GDM1 (cell line): Measurements from ENCODE around the gene ABCG5.
A peak's percentile ranks its signal among the peaks of the same experiment; 100 is the strongest.

Experiments used
- DNase-seq: peaks from one replicate; lab custom pipeline; 2025; lab: John Stamatoyannopoulos, UW

ABCG5 gene

DNA sequence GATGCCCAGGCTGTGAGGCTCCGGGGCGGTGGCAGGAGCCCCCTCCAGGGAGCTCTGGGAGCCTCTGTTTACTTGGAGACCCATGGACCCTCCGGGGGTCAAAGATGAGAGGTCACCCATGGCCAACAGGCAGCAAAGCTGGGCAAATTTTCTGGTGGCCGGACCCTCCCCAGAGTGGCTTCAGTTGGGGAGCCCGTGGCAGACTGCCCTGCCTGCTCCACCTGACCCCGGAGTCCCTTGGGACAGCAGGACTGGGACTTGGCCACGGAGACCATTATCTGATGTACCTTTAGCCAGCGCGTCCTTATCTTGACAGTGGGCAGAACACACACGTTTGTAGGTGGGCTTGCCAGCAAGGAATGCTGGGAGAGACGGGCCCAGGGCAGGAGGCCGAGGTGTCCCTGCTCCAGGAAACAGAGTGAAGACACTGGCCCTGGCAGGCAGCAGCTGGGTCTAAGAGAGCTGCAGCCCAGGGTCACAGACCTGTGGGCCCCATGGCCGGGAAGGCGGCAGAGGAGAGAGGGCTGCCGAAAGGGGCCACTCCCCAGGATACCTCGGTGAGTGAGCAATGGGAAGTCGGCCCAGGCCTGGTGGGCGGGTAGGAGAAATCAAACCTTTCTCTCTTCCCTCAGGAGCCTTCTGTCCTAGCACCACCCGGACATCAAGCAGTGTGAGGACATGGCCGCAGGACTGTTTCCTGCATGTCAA, at the start of gene ABCG5, which contains the start of gene ABCG8:
Gene ABCG5, minus strand, starts transcription at position 280 of the 708 bp plus-strand sequence. Its CDS starts 160 bp downstream, at position 120.
Gene ABCG8, plus strand, starts transcription at position 412 of the 708 bp plus-strand sequence. Its CDS starts 83 bp downstream, at position 495.
- DNase-seq: no peak

DNA sequence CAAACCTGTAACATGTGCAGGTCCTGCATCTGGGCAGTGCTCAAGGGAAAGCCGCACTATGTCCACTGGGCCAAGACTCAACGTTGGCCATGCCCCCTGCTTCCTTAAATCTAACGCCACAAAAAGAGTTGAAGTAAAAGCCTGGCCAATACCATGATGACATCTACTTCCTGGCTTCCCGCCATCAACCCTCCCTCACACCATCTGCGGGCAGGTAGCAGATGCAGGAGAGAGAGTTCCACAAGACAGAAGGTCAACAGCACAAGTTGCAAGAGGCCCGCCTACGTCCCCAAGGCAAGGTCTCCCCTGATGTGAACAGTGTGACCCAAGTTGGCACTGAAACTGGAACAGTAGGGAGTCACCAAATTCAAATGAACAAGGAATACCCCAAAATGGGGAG, 48.5 kb upstream of the ABCG5 start:
- no peak for DNase-seq

DNA sequence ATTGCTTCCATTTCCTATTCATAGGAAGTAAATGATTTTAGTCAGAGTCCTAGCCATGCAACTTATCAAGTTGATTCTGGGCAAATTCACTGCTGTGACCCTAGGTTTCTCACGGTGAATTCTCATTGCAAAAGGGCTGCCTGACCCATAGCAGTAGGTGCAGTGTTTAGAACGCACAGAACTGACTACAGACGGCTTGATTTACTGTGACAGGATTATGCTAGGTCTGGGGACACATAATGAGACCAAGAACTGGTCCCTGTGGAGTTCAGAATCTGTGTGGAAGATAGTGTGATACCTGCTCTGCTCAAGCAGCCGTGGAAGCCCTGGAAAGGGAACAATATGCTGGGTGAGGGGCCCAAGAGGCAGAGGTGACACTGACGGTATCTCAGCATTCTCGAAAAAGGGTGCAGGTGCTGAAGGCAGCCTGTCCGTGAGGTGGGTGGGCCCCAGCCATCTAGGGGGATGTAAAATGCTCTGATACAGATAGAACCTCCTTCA, 46.5 kb upstream of the ABCG5 start:
- no peak for DNase-seq

DNA sequence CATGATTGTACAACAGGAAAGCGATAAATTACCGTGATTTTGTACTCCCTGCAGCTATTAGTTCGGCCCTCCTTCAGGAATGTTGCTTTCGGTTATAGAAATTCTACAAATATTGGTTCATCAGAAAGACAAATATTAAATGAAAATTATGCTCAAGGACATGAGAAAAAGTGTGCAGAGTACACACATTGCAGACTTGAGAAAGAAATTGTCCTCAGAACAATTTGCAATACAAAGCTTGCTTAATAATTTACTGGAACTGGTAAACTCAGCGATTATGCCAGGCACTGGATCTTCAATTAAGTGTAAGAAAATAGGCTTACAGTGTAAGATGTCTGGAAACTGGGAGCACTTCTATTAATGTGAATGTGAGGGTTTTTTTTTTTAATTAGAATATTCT, 46.0 kb upstream of the ABCG5 start:
- no peak for DNase-seq

DNA sequence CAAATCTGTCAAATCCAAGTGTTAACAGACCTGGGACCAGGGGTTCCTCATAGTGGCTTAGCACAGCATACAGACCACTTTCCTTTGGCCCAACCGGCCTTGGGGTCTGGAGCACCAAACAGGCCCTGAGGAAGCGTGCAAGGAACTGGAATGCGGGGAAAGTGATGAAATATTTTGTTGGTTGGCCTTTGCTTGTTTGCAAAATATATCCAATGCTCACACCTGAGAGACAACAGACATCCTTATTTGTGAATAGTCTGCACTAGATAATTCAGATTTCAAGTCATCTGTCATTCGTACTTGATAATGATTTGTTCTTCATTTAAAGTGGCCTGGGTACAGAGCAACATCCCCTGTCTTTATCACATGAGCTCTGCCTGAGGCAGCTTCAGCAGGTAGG, 43.7 kb upstream of the ABCG5 start:
- DNase-seq: no peak

DNA sequence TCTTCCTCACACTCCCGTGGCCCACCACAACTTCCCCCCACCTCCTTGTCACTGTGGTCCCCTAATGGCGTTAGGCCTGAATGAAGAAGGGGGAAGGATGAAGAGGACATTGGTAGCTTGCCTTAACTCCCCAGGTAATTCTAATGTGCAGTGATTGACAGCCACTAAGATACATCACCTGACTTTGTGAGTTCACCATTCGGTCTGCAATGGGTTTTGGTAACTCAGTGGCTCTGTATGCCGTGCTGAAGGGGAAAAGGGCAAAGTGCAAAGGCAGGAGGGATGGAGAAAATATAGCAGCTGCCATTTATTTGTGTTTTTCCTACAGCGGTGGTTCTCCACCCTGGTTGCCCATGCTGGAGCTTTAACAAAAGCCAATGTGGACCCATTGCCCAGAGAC, 42.3 kb upstream of the ABCG5 start:
- DNase-seq: no peak

DNA sequence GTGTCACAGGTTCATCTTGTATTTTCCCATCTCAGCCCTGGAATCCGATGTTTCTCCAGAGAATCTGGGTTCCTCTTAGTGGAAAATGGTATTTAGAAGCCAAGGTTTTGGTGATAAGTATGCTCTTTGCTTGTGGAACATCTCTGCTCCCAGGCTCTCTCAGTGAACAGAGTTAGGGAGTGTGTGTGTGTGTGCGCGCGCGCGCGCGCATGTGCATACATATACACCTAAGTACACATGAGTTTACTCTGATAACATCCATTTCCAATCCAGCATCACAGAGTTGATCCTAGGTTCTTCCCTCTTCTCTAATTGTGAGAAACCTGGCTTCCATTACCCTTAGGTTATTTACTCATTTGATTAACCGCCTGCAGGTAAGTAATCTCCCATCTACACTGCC, 41.8 kb upstream of the ABCG5 start:
- no peak for DNase-seq

DNA sequence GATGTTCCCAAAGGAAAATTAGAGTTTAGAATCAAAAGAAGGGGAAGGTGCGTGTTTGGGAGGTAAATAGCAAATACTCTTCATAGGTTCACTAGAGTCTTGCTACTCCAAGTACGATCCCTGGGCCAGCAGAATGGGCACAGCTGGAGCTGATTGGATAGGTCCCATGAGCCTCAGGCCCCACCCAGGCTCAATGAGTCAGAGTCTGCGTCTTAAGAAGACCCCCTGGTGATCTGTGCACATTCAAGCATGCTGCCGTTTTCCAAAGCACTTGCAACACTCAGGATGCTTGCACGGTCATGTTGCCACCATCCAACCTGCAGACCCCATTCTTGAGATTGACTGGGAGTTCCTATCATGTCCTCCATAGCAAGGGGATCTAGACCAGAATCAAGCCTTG, 40.6 kb upstream of the ABCG5 start:
- no peak for DNase-seq

DNA sequence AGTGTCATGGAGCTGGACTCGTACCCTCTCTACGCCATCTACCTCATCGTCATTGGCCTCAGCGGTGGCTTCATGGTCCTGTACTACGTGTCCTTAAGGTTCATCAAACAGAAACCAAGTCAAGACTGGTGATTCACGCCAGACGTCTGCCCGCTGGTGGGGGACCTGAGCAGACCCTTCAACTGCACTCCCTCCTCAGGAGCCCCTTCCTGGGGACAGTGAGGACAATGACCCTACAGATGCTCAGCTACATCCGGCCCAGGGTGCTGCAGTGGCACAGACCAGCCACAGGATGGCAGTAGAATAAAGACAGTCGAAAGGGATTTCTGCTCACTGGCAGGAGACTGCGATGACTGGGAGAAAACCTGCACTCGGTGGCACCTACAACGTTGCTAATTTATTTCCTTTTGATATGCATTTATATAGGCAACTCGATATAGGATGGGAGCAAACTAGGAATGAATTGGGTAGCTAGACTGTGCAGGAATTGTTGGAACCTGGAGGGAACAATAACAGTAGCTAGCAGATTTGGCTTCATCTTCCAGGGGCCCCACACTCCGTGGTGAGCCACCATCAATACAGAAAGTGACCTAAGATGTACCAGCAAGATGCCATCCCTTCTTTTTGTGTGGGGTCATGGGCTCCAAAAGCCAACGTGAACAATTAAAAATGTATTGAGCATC, 39.3 kb upstream of the ABCG5 start:
- DNase-seq: peak; percentile 5

DNA sequence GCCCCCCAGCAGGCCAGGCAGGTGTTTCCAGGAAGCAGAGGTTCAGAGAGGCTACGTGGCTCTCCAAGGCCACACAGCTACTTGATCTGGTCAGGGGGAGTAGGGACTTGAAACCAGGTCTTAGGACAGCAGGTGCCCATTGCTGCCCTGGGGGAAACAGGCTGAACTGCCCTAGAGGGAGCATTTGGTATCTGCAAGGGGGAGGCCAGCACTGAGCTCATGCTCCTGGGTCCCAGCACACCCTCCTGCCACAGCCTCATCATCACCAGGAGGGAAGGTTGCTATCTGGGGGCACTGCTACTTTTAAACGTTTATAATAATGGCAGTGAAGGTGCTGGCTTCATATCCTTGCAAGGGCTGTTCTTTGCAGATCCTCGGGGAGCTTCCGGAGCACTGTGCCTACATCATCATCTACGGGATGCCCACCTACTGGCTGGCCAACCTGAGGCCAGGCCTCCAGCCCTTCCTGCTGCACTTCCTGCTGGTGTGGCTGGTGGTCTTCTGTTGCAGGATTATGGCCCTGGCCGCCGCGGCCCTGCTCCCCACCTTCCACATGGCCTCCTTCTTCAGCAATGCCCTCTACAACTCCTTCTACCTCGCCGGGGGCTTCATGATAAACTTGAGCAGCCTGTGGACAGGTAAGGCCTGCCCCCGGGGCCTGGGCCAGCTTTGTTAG, 36.3 kb upstream of the ABCG5 start:
- DNase-seq: no peak

DNA sequence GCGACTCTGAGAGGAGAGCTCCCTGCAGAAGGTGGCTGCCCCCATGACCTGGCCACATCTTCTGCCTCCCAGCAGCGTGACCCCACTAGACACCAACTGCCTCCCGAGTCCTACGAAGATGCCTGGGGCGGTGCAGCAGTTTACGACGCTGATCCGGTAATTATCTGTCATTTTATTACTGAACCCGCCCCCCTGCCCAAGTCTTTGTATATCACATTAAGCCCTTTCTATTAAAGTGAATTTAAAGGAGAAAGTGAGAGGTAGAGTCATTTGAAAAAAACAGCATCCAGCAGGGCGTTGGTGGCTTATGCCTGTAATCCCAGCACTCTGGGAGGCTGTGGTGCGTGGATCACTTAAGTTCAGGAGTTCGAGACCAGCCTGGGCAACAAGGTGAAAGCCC, 33.5 kb upstream of the ABCG5 start:
- no peak for DNase-seq

DNA sequence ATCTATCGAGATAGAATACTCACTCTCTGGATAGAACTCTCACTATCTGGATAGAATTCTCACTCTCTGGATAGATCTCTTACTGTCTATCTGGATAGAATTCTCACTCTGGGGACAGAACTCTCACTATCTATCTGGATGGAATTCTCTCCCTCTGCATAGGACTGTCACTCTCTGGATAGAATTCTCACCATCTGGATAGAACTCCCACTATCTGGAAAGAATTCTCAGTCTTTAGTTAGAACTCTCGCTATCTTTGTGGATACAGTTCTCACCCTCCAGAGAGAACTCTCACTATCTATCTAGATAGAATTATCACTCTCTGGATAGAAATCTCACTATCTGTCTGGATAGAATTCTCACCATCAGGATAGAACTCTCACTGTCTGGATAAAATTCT, 16.7 kb upstream of the ABCG5 start:
- DNase-seq: no peak

DNA sequence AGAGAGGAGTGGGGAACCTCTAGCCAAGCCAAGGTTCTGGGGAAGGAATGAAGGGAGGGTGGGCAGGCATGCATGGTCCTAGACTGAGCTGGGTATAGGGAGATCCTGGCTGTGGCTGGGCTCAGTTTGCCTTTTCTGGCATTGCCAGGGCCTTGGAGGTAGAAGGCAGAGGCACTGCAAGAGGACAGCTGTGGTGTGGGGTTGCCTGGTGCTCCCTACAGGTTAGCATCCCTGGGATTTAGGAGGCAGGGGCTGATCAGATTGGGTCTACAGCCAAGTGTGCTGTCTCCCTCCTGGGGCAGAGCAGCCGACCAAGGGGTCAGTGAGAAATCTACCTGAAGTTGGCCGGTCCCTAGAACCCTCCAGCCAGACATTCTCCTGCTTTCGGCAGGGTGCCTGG, 16.0 kb upstream of the ABCG5 start:
- no peak for DNase-seq

DNA sequence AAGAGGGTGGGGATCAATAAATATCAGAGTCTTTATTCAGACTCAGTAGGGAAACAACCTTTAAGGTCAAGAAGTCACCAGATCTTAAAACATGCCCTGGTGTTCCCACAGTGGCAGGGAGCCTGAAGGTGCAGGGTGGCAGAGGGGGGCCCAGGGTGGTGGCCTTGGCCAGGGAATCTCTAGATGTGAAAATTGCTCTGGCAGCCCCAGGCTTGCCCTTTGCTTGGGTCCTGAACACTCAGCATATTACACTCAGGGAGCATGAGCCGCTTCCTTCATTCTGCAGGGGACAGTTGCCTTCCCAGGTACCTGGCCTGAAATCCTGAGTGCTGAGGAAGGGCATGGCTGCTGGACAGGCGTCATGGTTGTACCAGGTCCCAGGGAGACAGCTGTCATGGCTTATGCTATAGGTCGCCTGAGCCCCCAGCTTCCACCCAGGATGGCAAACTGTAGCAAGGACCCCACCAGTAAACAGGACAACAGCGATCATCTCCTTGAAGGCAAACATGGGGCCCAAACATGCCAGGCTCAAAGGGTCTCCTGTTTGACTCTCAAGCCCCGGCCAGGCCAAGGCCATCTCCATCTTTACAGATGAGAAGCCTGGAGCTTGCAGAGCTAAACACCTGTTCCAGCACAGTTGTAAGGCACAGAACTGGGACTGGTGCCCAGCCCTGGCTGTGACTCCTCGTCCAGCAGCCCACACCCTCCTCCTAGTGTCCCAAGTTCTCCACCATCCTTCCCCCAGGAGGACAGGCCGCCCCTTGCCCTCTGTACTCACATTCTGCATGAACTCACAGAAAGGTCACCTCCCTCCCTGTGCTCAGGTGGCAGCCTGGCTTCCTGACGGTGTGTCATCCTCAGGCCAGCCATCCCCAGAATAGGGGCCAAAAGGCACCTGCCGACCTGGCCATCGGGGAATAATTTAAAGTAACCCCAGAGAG, 14.8 kb upstream of the ABCG5 start:
- DNase-seq: no peak

DNA sequence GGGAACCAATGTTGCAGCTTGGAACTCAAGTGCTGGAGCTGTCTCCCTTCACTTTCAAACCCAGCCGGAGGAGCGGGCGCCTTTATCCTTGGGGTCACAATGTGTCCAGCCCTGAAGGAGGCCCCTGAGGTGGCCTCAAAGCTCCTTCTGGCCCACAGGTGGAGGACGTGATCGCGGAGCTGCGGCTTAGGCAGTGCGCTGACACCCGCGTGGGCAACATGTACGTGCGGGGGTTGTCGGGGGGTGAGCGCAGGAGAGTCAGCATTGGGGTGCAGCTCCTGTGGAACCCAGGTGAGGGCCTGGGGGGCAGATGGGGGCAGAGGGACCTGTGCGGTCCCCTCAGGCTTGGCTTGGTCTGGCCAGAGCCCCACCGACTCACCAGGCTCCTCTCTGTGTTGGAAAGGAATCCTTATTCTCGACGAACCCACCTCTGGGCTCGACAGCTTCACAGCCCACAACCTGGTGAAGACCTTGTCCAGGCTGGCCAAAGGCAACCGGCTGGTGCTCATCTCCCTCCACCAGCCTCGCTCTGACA, 13.6 kb upstream of the ABCG5 start:
- DNase-seq: no peak

DNA sequence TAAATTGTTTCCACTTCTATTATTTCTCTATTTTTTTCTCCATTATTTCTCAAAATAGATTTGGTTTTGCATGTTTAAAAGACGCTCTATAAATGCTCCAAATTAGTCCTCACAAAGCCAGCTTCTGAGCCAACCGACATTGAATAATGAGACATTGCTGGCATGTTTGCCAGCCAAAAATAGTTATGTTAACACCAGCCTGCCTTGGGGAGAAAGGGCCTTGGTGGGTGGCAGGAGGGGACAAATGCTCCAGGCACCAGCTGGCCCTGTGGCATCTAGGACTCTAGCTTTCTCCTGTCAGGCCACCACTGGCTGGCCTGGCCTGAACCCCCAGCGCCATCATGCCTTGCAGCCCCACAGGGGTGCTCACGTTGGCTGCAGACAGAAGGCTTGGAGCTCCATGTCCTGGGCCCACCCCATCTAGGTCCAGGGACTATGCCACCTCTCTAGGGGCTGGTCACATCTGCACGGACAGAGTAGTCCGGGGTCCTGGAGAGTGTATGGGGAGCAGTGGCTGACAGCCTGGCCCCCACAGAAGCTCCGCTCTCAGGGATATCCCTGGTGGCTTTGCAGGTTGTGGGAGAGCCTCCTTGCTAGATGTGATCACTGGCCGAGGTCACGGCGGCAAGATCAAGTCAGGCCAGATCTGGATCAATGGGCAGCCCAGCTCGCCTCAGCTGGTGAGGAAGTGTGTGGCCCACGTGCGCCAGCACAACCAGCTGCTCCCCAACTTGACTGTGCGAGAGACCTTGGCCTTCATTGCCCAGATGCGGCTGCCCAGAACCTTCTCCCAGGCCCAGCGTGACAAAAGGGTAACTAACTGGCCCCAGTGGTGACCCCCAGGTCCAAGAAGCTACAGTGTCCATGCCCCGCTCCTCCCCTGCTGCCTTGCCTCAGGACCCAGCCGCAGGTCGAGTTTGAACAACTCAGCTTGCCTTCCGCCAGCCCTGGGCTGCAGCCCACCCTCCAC, 12.7 kb upstream of the ABCG5 start:
- DNase-seq: no peak

DNA sequence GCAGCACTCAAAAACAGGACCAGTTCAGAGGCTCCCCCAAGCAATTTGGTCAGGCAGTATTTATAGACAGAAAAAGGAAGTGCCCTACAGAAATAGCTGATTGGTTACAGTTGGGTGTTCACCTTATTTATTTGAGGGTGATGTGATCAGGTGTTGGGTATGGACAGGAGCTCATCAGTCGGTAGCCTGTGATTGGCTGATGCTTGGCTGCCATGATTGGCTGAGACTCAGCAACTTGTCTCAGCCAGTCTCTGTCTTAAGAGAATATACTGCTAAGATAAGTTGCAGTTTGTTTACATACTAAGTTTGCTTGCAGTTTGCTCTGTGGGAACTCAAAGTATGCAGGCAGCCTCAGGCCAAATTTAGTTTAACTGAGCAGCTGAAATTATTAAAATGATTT, 9.6 kb upstream of the ABCG5 start:
- no peak for DNase-seq

DNA sequence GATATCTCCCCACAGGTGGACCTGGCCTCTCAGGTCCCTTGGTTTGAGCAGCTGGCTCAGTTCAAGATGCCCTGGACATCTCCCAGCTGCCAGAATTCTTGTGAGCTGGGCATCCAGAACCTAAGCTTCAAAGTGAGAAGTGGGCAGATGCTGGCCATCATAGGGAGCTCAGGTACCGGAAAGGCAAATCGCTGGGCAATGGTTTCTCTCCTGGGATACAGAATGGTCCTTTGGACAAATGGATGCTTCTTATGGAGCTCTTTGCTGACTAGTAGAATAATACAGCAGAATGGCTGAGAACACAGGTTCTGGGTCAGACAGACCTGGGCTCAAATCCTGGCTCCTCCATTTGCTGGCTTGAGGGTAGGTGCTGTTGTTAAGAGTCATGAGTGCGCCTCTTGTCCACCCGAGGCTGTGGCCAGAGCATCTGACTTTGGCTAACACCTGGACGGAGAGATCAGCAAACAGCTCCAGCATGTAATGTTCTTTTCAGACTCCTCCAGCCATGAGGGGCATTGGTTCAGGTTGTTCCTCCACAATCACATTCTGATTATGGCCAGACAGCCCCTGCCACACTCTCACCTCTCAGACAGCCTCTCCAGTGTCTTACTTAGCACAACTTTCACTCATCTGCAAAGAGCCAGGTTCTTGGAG, 7.6 kb upstream of the ABCG5 start:
- no peak for DNase-seq

DNA sequence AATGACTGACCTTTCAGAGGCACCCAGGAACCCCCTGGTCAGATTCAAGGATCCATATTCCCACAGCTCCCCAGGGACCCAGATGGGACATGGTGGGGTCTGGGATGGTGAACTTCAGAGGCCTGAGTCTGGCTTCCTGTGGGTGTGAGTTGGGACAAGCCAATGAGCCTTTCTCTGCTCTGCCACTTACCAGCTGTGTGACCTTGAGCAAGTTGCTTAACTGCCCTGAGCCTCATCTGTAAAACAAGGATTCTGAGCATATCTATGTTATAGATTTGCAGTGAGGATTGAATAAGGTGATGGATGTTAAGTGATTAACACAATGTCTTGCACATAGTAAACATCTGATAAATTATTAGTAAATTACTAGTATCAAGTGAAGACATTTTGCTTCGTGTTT, 6.5 kb upstream of the ABCG5 start:
- DNase-seq: no peak

DNA sequence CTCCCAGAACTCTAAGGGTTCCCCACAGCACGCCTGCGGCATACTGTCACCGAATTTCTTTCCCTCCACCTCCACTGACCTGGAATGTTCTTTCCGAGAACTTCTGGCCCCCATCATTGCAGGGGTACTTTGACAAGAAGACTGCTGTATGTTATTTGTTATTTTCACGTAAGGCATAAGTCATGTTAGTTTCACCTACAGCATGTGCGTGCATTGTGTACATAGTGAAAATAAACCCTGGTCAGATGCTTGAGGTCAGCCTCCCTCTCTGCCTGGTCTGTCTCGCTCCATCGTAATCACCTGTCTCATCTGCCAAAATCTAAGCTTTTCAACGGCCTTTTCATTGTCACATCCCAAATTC, 4.2 kb upstream of the ABCG5 start:
- no peak for DNase-seq
